Adrenal gland (tissue), 5 donors: ENCODE measurements around the gene MLIP.

Experiments
- POLR2A ChIP-seq, 2 donors: fragments of 450-650 bp; IDR thresholded peaks; one replicate each; pipeline ENCODE4 v1.6.1; 2017; ENCODE audit warnings: antibody characterized with exemption in 2 of 2, mild to moderate bottlenecking in 2 of 2, moderate library complexity in 1 of 2
- TF ChIP-seq, protein P1 (sequence below), 6 experiments: fragments of 450-650 bp in 4 of 6; fragments of 200-600 bp in 2 of 6; sonication (generic) in 1 of 6; IDR thresholded peaks; 1 replicate in 5 of 6; 2 replicates in 1 of 6; pipeline versions ENCODE4 v1.5.1 to v1.8.0; 2016 to 2021; ENCODE audit warnings: antibody characterized with exemption in 6 of 6, mild to moderate bottlenecking in 2 of 6, moderate library complexity in 1 of 6
- donor health status: DM: no; HTN: no; CAD: no.

- TF ChIP-seq, protein P1, sequence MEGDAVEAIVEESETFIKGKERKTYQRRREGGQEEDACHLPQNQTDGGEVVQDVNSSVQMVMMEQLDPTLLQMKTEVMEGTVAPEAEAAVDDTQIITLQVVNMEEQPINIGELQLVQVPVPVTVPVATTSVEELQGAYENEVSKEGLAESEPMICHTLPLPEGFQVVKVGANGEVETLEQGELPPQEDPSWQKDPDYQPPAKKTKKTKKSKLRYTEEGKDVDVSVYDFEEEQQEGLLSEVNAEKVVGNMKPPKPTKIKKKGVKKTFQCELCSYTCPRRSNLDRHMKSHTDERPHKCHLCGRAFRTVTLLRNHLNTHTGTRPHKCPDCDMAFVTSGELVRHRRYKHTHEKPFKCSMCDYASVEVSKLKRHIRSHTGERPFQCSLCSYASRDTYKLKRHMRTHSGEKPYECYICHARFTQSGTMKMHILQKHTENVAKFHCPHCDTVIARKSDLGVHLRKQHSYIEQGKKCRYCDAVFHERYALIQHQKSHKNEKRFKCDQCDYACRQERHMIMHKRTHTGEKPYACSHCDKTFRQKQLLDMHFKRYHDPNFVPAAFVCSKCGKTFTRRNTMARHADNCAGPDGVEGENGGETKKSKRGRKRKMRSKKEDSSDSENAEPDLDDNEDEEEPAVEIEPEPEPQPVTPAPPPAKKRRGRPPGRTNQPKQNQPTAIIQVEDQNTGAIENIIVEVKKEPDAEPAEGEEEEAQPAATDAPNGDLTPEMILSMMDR (IDR thresholded peaks at IDR 0.05), result no peak
- no peak for TF ChIP-seq POLR2A (IDR thresholded peaks at IDR 0.05)
Measured at GRCh38 chr6:54084231-54084630, 27.0 kb upstream of the MLIP start.
